KMS-11 (cell line): ENCODE data around the gene PCDHA7.

ENCODE experiments used
- H2AFZ ChIP-seq: fragments of 200-600 bp; sonication (generic); 2 replicates; pipeline ENCODE4 v1.6.1; 2016; ENCODE audit warnings: antibody characterized with exemption, mixed run types, low read depth
- H3K27ac ChIP-seq: fragments of 200-600 bp; sonication (generic); 2 replicates; pipeline ENCODE4 v1.6.1; 2016; ENCODE audit warnings: mild to moderate bottlenecking, mixed run types
- H3K27me3 ChIP-seq: fragments of 200-600 bp; sonication (generic); 2 replicates; pipeline ENCODE4 v1.6.1; 2017; ENCODE audit warnings: mild to moderate bottlenecking, low read depth, mixed run types, moderate library complexity; ENCODE audit not compliant: insufficient read depth
- H3K36me3 ChIP-seq: fragments of 200-600 bp; sonication (generic); 2 replicates; pipeline ENCODE4 v1.6.1; 2017; ENCODE audit warnings: mild to moderate bottlenecking, mixed run types; ENCODE audit not compliant: insufficient read depth
- H3K4me1 ChIP-seq: fragments of 200-600 bp; sonication (generic); 2 replicates; pipeline ENCODE4 v1.6.1; 2016; ENCODE audit warnings: mild to moderate bottlenecking, low read depth, mixed run types; ENCODE audit not compliant: poor library complexity, severe bottlenecking
- H3K4me2 ChIP-seq: fragments of 200-600 bp; sonication (generic); 2 replicates; pipeline ENCODE4 v1.7.0; 2016; ENCODE audit warnings: mild to moderate bottlenecking, mixed run types
- H3K4me3 ChIP-seq: fragments of 200-600 bp; sonication (generic); IDR thresholded peaks from 2 replicates; pipeline ENCODE4 v1.6.1; 2017; ENCODE audit warnings: low read depth, low read length, mixed read lengths; ENCODE audit not compliant: insufficient read depth
- H3K79me2 ChIP-seq: fragments of 200-600 bp; sonication (generic); 2 replicates; pipeline ENCODE4 v1.6.1; 2016; ENCODE audit warnings: low read depth, mixed run types; ENCODE audit not compliant: insufficient read depth
- H3K9ac ChIP-seq: fragments of 200-600 bp; sonication (generic); 2 replicates; pipeline ENCODE4 v1.6.1; 2016; ENCODE audit warnings: mild to moderate bottlenecking, mixed run types
- H4K20me1 ChIP-seq: fragments of 200-600 bp; sonication (generic); 2 replicates; pipeline ENCODE4 v1.6.1; 2016; ENCODE audit warnings: mild to moderate bottlenecking, mixed run types; ENCODE audit not compliant: insufficient read depth
- CTCF ChIP-seq: fragments of 200-600 bp; sonication (generic); conservative IDR thresholded peaks from 2 replicates; pipeline ENCODE4 v1.6.1; 2017; ENCODE audit warnings: low read depth, mild to moderate bottlenecking, antibody characterized with exemption, low read length, moderate library complexity, mixed read lengths

PCDHA7 gene

DNA sequence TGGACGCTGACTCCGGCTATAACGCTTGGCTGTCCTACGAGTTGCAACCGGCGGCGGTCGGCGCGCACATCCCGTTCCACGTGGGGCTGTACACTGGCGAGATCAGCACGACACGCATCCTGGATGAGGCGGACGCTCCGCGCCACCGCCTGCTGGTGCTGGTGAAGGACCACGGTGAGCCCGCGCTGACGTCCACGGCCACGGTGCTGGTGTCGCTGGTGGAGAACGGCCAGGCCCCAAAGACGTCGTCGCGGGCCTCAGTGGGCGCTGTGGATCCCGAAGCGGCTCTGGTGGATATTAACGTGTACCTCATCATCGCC lies 43.2 kb downstream of the PCDHA7 start:
- Histone ChIP-seq H3K9ac (no peak overlapping the region), H3K4me1 (no peaks in the 10 kb centered on the region), H2AFZ (no peak overlapping the region), H3K36me3 (no peaks in the 10 kb centered on the region), H4K20me1 (no peaks in the 10 kb centered on the region), H3K27ac (no peak overlapping the region), H3K79me2 (no peaks in the 10 kb centered on the region), H3K4me3 (no peak overlapping the region), H3K4me2 (no peak overlapping the region), H3K27me3 (no peaks in the 10 kb centered on the region)
- no peak for TF ChIP-seq CTCF

DNA sequence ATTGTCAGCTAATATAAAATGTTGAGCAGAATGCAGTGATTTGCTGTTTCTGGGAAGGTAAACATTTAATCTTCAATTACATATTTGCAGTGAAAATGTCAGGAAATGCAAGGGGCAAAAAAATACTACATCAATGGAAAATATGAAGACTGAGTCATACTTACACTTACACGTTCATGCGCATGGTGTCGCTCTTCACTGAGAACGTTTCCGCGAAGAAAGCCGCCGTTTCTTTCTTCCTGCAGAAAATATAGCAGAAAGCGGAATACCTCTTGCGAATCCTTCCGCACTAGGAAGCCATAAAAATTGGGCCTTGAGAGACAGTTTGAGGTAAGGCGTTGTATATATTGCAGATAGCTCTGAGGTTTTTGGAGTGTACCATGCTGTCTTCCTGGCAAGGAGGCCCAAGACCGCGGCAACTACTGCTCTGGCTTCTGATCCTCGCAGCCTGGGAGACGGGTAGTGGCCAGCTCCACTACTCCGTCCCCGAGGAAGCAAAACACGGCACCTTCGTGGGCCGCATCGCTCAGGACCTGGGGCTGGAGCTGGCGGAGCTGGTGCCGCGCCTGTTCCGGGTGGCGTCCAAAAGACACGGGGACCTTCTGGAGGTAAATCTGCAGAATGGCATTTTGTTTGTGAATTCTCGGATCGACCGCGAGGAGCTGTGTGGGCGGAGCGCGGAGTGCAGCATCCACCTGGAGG lies 48.0 kb downstream of the PCDHA7 start, which contains the start of gene PCDHA13:
Gene PCDHA13, plus strand, starts transcription at position 236 of the 702 bp plus-strand sequence. Its CDS starts 145 bp downstream, at position 381.
- no peaks in the 10 kb centered on the region for H3K27me3 ChIP-seq
- H3K27ac ChIP-seq: no peak within 1 kb of the TSS
- H3K4me3 ChIP-seq: no peak within 1 kb of the TSS
- no peaks in the 10 kb centered on the region for H3K79me2 ChIP-seq
- H3K4me2 ChIP-seq: no peak within 1 kb of the TSS
- no peak within 1 kb of the TSS for H2AFZ ChIP-seq
- H3K4me1 ChIP-seq: no peaks in the 10 kb centered on the region
- H4K20me1 ChIP-seq: no peaks in the 10 kb centered on the region
- no peak within 1 kb of the TSS for H3K9ac ChIP-seq
- H3K36me3 ChIP-seq: no peaks in the 10 kb centered on the region
- no peak for TF ChIP-seq CTCF

DNA sequence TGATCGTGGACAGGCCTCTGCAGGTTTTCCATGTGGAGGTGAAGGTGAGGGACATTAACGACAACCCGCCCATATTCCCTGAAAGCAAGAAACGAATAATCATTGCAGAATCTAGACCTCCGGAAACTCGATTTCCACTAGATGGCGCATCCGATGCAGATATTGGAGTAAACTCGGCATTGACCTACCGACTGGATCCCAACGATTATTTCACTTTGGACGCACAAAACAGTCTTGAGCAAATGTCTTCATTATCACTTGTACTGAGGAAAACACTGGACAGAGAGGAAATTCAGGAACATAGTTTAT lies 48.5 kb downstream of the PCDHA7 start:
- Histone ChIP-seq H3K4me1 (no peaks in the 10 kb centered on the region), H3K27ac (no peak overlapping the region), H2AFZ (no peak overlapping the region), H3K79me2 (no peaks in the 10 kb centered on the region), H3K4me2 (no peak overlapping the region), H4K20me1 (no peaks in the 10 kb centered on the region), H3K27me3 (no peaks in the 10 kb centered on the region), H3K4me3 (no peak overlapping the region), H3K9ac (no peak overlapping the region), H3K36me3 (no peaks in the 10 kb centered on the region)
- no peak for TF ChIP-seq CTCF

DNA sequence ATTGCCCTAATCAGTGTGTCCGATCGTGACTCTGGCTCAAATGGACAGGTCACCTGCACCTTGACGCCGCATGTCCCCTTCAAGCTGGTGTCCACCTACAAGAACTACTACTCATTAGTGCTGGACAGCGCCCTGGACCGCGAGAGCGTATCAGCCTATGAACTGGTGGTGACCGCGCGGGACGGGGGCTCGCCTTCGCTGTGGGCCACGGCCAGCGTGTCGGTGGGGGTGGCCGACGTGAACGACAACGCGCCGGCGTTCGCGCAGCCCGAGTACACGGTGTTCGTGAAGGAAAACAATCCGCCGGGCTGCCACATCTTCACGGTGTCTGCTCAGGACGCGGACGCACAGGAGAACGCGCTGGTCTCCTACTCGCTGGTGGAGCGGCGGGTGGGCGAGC lies 49.3 kb downstream of the PCDHA7 start:
- H2AFZ ChIP-seq: no peak overlapping the region
- no peak overlapping the region for H3K27ac ChIP-seq
- no peak for TF ChIP-seq CTCF
- H4K20me1 ChIP-seq: no peaks in the 10 kb centered on the region
- no peaks in the 10 kb centered on the region for H3K27me3 ChIP-seq
- no peaks in the 10 kb centered on the region for H3K4me1 ChIP-seq
- H3K79me2 ChIP-seq: no peaks in the 10 kb centered on the region
- H3K4me3 ChIP-seq: no peak overlapping the region
- H3K4me2 ChIP-seq: no peak overlapping the region
- no peak overlapping the region for H3K9ac ChIP-seq
- no peaks in the 10 kb centered on the region for H3K36me3 ChIP-seq
